Colonic mucosa (tissue), 4 donors: ENCODE measurements around the gene TXLNA. TPM values are rescaled to one million over a fixed set of nuclear protein-coding genes. Genes with fewer than 3 reads are reported as not detected.

ENCODE experiments used
- DNase-seq: peaks from one replicate; pipeline ENCODE4 v3.0.0-alpha.2; 2020
- H3K27ac ChIP-seq: fragments of 200-600 bp; one replicate; pipeline ENCODE4 v1.8.0; 2021
- H3K27me3 ChIP-seq: fragments of 200-600 bp; one replicate; pipeline ENCODE4 v1.8.0; 2021
- H3K36me3 ChIP-seq: fragments of 200-600 bp; one replicate; pipeline ENCODE4 v1.8.0; 2021
- H3K4me1 ChIP-seq: fragments of 200-600 bp; one replicate; pipeline ENCODE4 v1.8.0; 2021; ENCODE audit warnings: mild to moderate bottlenecking
- H3K4me3 ChIP-seq: fragments of 200-600 bp; one replicate; pipeline ENCODE4 v1.8.0; 2021
- H3K9ac ChIP-seq, 2 donors: one replicate each; pipeline ENCODE4 v1.7.0; 2013; ENCODE audit warnings: control low read depth in 2 of 2, low read depth in 2 of 2, low read length in 2 of 2
- H3K9me3 ChIP-seq: fragments of 200-600 bp; one replicate; pipeline ENCODE4 v1.8.0; 2021
- CTCF ChIP-seq: fragments of 200-600 bp; IDR thresholded peaks from one replicate; pipeline ENCODE4 v1.8.0; 2022; ENCODE audit warnings: antibody characterized with exemption, mild to moderate bottlenecking
- intact Hi-C: fragments of 100-400 bp; cut with DNase I; formaldehyde crosslinking; loops from one replicate; pipeline ENCODE4 v1.14.1; 2022
- total RNA-seq, 2 donors: library from RNA; stranded (reverse); fragmentation: NEBNext Ultra II Directional in 1 of 2; extraction: Animal tissue kit (Norgen Biotek cat#: 25700) in 1 of 2; gene quantifications; one replicate each; pipeline ENCODE4 v1.2.1, GENCODE V29; 2021
- donor health status: healthy.
- donor health status: DM: no; HTN: no; CAD: no.
- donor health status: DM: no; HTN: no; CAD: no.

The TXLNA gene
- total RNA-seq, 2 donors from 2014 or later: 32.5 to 47.7 TPM

- Histone ChIP-seq H3K4me1 (no peaks in the 10 kb centered on the region), H3K9ac (no peak overlapping the region), H3K9me3 (no peaks in the 10 kb centered on the region), H3K36me3 (peaks cover 30% of the 10 kb centered on the region), H3K4me3 (no peak overlapping the region), H3K27ac (no peak overlapping the region), H3K27me3 (no peaks in the 10 kb centered on the region)
- intact Hi-C loops: no loop called here
- DNase-seq: no peak
- TF ChIP-seq CTCF: no peak
Measured at GRCh38 chr1:32170991-32171390, 8.5 kb upstream of the TXLNA start.

- intact Hi-C loops: no loop called here
- Histone ChIP-seq H3K9ac (no peak overlapping the region), H3K4me3 (no peak overlapping the region), H3K27ac (no peak overlapping the region), H3K27me3 (no peaks in the 10 kb centered on the region), H3K36me3 (peaks cover 23% of the 10 kb centered on the region), H3K9me3 (no peaks in the 10 kb centered on the region), H3K4me1 (no peaks in the 10 kb centered on the region)
- no peak for DNase-seq
- no peak for TF ChIP-seq CTCF
Measured at GRCh38 chr1:32172621-32173245, 6.7 kb upstream of the TXLNA start.

- no peaks in the 10 kb centered on the region for H3K9me3 ChIP-seq
- no peaks in the 10 kb centered on the region for H3K27me3 ChIP-seq
- no peak for DNase-seq
- H3K9ac ChIP-seq: peak overlapping the region; percentile 45 to 89
- peaks cover 6% of the 10 kb centered on the region for H3K4me1 ChIP-seq
- TF ChIP-seq CTCF: no peak
- peak overlapping the region; percentile 63 for H3K4me3 ChIP-seq
- intact Hi-C loops: no loop called here
- H3K27ac ChIP-seq: peak overlapping the region; percentile 88
- no peaks in the 10 kb centered on the region for H3K36me3 ChIP-seq
Measured at GRCh38 chr1:32178380-32179192, 889 bp upstream of the TXLNA start.

- H3K27me3 ChIP-seq: no peaks in the 10 kb centered on the region
- H3K9ac ChIP-seq: peak overlapping the region; percentile 45 to 89
- intact Hi-C loops: no loop called here
- H3K36me3 ChIP-seq: no peaks in the 10 kb centered on the region
- H3K4me3 ChIP-seq: peak overlapping the region; percentile 63
- H3K4me1 ChIP-seq: peaks cover 6% of the 10 kb centered on the region
- TF ChIP-seq CTCF: no peak
- no peaks in the 10 kb centered on the region for H3K9me3 ChIP-seq
- no peak for DNase-seq
- H3K27ac ChIP-seq: peak overlapping the region; percentile 88
Measured at GRCh38 chr1:32179193-32179442, 357 bp upstream of the TXLNA start.

- DNase-seq: peak; percentile 49
- no peak for TF ChIP-seq CTCF
- intact Hi-C loops: no loop called here
Measured at GRCh38 chr1:32180186-32181060, 948 bp downstream of the TXLNA start.

More at GRCh38 chr1:32180186-32181060, 948 bp downstream of the TXLNA start:
- Histone ChIP-seq H3K9me3 (no peaks in the 10 kb centered on the region), H3K27ac (peak overlapping the region; percentile 88), H3K27me3 (no peaks in the 10 kb centered on the region), H3K4me3 (peak overlapping the region; percentile 63), H3K36me3 (peaks cover 7% of the 10 kb centered on the region), H3K4me1 (peaks cover 6% of the 10 kb centered on the region), H3K9ac (peak overlapping the region; percentile 72 to 89)
